Muscle of leg (tissue), 11 donors: Measurements from ENCODE around the gene ANO1. TPM values are rescaled to one million over a fixed set of nuclear protein-coding genes. Genes with fewer than 3 reads are reported as not detected.

Source experiments
- DNase-seq: peaks from one replicate; pipeline ENCODE4 v3.0.0; 2013
- H3K27ac ChIP-seq: one replicate; pipeline ENCODE4 v1.5.1; 2013; ENCODE audit warnings: mild to moderate bottlenecking, low read length, control low read depth
- H3K27me3 ChIP-seq: one replicate; pipeline ENCODE4 v1.6.1; 2013; ENCODE audit warnings: low read length; ENCODE audit not compliant: control insufficient read depth, insufficient read depth
- H3K36me3 ChIP-seq: one replicate; pipeline ENCODE4 v1.6.1; 2013; ENCODE audit warnings: low read length; ENCODE audit not compliant: control insufficient read depth, insufficient read depth
- H3K4me1 ChIP-seq: one replicate; pipeline ENCODE4 v1.6.1; 2013; ENCODE audit warnings: low read length; ENCODE audit not compliant: control insufficient read depth, insufficient read depth
- H3K4me3 ChIP-seq: one replicate; pipeline ENCODE4 v1.5.1; 2013; ENCODE audit warnings: low read length, control low read depth
- H3K9me3 ChIP-seq: replicated peaks from 2 replicates; pipeline ENCODE4 v1.6.1; 2013; ENCODE audit warnings: low read depth, low read length; ENCODE audit not compliant: control insufficient read depth
- WGBS: methylation state at CpG from one replicate; pipeline ENCODE4 v1.1.5; 2013; ENCODE audit warnings: missing lambda C conversion rate; ENCODE audit not compliant: insufficient coverage; 5-methylcytosine and 5-hydroxymethylcytosine counted together
- polyA plus RNA-seq, 8 donors: library from polyadenylated mRNA; unstranded; fragments of 120-200 nt; gene quantifications; one replicate each; pipeline versions ENCODE4 v1.2.1 to v1.2.3, GENCODE V29; 2013; ENCODE audit warnings: inconsistent platforms in 1 of 8, low replicate concordance in 1 of 8; ENCODE audit not compliant: insufficient read length in 8 of 8, insufficient read depth in 1 of 8
- total RNA-seq: library from RNA; stranded (reverse); fragments of 120-200 nt; gene quantifications from one replicate; pipeline ENCODE4 v1.2.4, GENCODE V29; 2013

Gene ANO1
- total and polyA plus RNA-seq, 9 donors = 5.1 to 15.4 (median 8.2) TPM

GRCh38 chr11:70092959-70093715 lies 15.0 kb downstream of the ANO1 start:
- H3K27me3 ChIP-seq = peaks cover 9% of the 10 kb centered on the region
- 67% methylated on average over 8 of the region's 8 CpGs for WGBS
- peaks cover 7% of the 10 kb centered on the region for H3K4me1 ChIP-seq
- H3K4me3 ChIP-seq = no peak overlapping the region
- H3K27ac ChIP-seq = no peak overlapping the region
- H3K36me3 ChIP-seq = no peaks in the 10 kb centered on the region
- no peak for DNase-seq
- H3K9me3 ChIP-seq = no peaks in the 10 kb centered on the region

GRCh38 chr11:70095541-70096252 lies 17.6 kb downstream of the ANO1 start:
- H3K36me3 ChIP-seq = no peaks in the 10 kb centered on the region
- H3K4me3 ChIP-seq = no peak overlapping the region
- H3K4me1 ChIP-seq = peaks cover 18% of the 10 kb centered on the region
- H3K27ac ChIP-seq = peak overlapping the region; percentile 55
- no peak for DNase-seq
- H3K27me3 ChIP-seq = peaks cover 13% of the 10 kb centered on the region
- no peaks in the 10 kb centered on the region for H3K9me3 ChIP-seq
- WGBS = 44% methylated on average over 5 of the region's 13 CpGs

- no peak overlapping the region for H3K27ac ChIP-seq
- H3K4me3 ChIP-seq = no peak overlapping the region
- WGBS = 93% methylated on average over 19 of the region's 23 CpGs
- no peaks in the 10 kb centered on the region for H3K36me3 ChIP-seq
- H3K4me1 ChIP-seq = peaks cover 14% of the 10 kb centered on the region
- no peaks in the 10 kb centered on the region for H3K9me3 ChIP-seq
- peaks cover 9% of the 10 kb centered on the region for H3K27me3 ChIP-seq
- DNase-seq = no peak
Measured at GRCh38 chr11:70097783-70098563, 19.9 kb downstream of the ANO1 start.

- H3K4me1 ChIP-seq = peaks cover 24% of the 10 kb centered on the region
- H3K4me3 ChIP-seq = no peak overlapping the region
- no peaks in the 10 kb centered on the region for H3K9me3 ChIP-seq
- DNase-seq = no peak
- no peaks in the 10 kb centered on the region for H3K36me3 ChIP-seq
- H3K27ac ChIP-seq = no peak overlapping the region
- 73% methylated on average over 12 of the region's 12 CpGs for WGBS
- H3K27me3 ChIP-seq = peaks cover 14% of the 10 kb centered on the region
Measured at GRCh38 chr11:70098936-70099335, 20.8 kb downstream of the ANO1 start.

- no peak for DNase-seq
- 74% methylated on average over 14 of the region's 16 CpGs for WGBS
- Histone ChIP-seq H3K36me3 (no peaks in the 10 kb centered on the region), H3K27me3 (peaks cover 16% of the 10 kb centered on the region), H3K27ac (peak overlapping the region; percentile 20), H3K4me1 (peaks cover 30% of the 10 kb centered on the region), H3K9me3 (no peaks in the 10 kb centered on the region), H3K4me3 (no peak overlapping the region)
Measured at GRCh38 chr11:70099578-70100279, 21.6 kb downstream of the ANO1 start.

- 51% methylated on average over 8 of the region's 8 CpGs for WGBS
- no peak overlapping the region for H3K27ac ChIP-seq
Measured at GRCh38 chr11:70100280-70100603, 22.1 kb downstream of the ANO1 start.

GRCh38 chr11:70100791-70101190 lies 22.7 kb downstream of the ANO1 start:
- Histone ChIP-seq H3K4me1 (peaks cover 39% of the 10 kb centered on the region), H3K27me3 (peaks cover 21% of the 10 kb centered on the region), H3K9me3 (no peaks in the 10 kb centered on the region), H3K4me3 (no peak overlapping the region), H3K36me3 (no peaks in the 10 kb centered on the region), H3K27ac (no peak overlapping the region)
- DNase-seq = no peak
- WGBS = 97% methylated on average over 10 of the region's 15 CpGs

More at GRCh38 chr11:70100280-70100603, 22.1 kb downstream of the ANO1 start:
- Histone ChIP-seq H3K27me3 (peaks cover 18% of the 10 kb centered on the region), H3K4me3 (no peak overlapping the region), H3K36me3 (no peaks in the 10 kb centered on the region), H3K9me3 (no peaks in the 10 kb centered on the region), H3K4me1 (peaks cover 34% of the 10 kb centered on the region)
- no peak for DNase-seq

GRCh38 chr11:70103256-70103975 lies 25.3 kb downstream of the ANO1 start:
- WGBS = 26% methylated on average over 19 of the region's 25 CpGs
- Histone ChIP-seq H3K27ac (no peak overlapping the region), H3K4me1 (peaks cover 54% of the 10 kb centered on the region), H3K4me3 (no peak overlapping the region), H3K36me3 (no peaks in the 10 kb centered on the region), H3K27me3 (peaks cover 23% of the 10 kb centered on the region), H3K9me3 (no peaks in the 10 kb centered on the region)
- DNase-seq = peak; percentile 71

- H3K4me1 ChIP-seq = peaks cover 54% of the 10 kb centered on the region
- H3K4me3 ChIP-seq = no peak overlapping the region
- H3K27me3 ChIP-seq = peaks cover 23% of the 10 kb centered on the region
- H3K27ac ChIP-seq = no peak overlapping the region
- no peaks in the 10 kb centered on the region for H3K9me3 ChIP-seq
- H3K36me3 ChIP-seq = no peaks in the 10 kb centered on the region
- 77% methylated on average over 8 of the region's 9 CpGs for WGBS
- no peak for DNase-seq
Measured at GRCh38 chr11:70104419-70104818, 26.3 kb downstream of the ANO1 start.
